Mammary epithelial cell (primary cell): ENCODE data around the gene ST6GALNAC3.

Source experiments
- EZH2 ChIP-seq: IDR thresholded peaks from 2 replicates; pipeline ENCODE4 v1.6.1; 2012; ENCODE audit warnings: low read length, inconsistent platforms, borderline replicate concordance
- TF ChIP-seq, protein P1 (sequence below), 2 donors: IDR thresholded peaks in 1 of 2; conservative IDR thresholded peaks in 1 of 2; 2 replicates each; pipeline ENCODE4 v1.5.1; 2011 to 2012; ENCODE audit warnings: inconsistent platforms in 2 of 2, low read length in 2 of 2, mild to moderate bottlenecking in 2 of 2, control low read depth in 1 of 2, low read depth in 1 of 2; ENCODE audit not compliant: insufficient read depth in 1 of 2; ENCODE audit errors: extremely low read depth in 1 of 2

DNA sequence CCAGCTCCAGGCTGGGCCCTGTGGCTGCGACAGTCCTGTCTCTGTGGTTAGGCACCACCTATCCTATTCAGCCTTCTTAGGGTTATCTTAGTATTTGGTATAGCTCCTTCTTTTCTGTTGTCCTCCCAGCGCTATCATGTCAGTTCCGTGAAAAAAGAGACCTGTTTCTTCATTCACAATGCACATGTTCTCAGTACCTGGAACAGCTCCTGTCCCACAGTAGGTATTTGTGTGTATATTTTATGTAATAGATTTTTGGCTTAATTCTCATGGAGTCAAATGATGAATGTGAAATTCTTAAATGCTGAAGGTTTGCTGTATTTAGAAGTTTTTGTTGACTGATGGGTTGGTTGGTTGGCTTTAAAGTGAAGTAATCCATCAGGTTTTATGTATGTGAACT is 279.7 kb downstream of the ST6GALNAC3 start:
- TF ChIP-seq, protein P1, sequence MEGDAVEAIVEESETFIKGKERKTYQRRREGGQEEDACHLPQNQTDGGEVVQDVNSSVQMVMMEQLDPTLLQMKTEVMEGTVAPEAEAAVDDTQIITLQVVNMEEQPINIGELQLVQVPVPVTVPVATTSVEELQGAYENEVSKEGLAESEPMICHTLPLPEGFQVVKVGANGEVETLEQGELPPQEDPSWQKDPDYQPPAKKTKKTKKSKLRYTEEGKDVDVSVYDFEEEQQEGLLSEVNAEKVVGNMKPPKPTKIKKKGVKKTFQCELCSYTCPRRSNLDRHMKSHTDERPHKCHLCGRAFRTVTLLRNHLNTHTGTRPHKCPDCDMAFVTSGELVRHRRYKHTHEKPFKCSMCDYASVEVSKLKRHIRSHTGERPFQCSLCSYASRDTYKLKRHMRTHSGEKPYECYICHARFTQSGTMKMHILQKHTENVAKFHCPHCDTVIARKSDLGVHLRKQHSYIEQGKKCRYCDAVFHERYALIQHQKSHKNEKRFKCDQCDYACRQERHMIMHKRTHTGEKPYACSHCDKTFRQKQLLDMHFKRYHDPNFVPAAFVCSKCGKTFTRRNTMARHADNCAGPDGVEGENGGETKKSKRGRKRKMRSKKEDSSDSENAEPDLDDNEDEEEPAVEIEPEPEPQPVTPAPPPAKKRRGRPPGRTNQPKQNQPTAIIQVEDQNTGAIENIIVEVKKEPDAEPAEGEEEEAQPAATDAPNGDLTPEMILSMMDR (conservative IDR thresholded peaks at IDR 0.05 in 1 of 2, IDR thresholded peaks at IDR 0.05 in 1 of 2; ENCODE audit: extremely low read depth in 1 of 2, insufficient read depth in 1 of 2, low read depth in 1 of 2, low read length in 2 of 2): no peak
- TF ChIP-seq EZH2: no peak
